GM18858 (cell line): Measurements from ENCODE around the gene FLNB.

Source experiments
- ATAC-seq: cut with Tn5 transposase; IDR thresholded peaks from one replicate; pipeline ENCODE4 v1.9.1; 2021; ENCODE audit not compliant: unreplicated experiment

FLNB gene

GRCh38 chr3:58009026-58009748 lies 965 bp downstream of the FLNB start:
- ATAC-seq, result no peak

- ATAC-seq, result no peak
Measured at GRCh38 chr3:58009749-58010535, 1.7 kb downstream of the FLNB start.

- ATAC-seq, result no peak
Measured at GRCh38 chr3:58010562-58010961, 2.3 kb downstream of the FLNB start.

GRCh38 chr3:58011580-58011979 lies 3.4 kb downstream of the FLNB start:
- ATAC-seq, result no peak

GRCh38 chr3:58012302-58012701 lies 4.1 kb downstream of the FLNB start:
- ATAC-seq, result no peak

- ATAC-seq, result no peak
Measured at GRCh38 chr3:58013099-58013498, 4.9 kb downstream of the FLNB start.

GRCh38 chr3:58013973-58014649 lies 5.9 kb downstream of the FLNB start:
- ATAC-seq, result no peak

- no peak for ATAC-seq
Measured at GRCh38 chr3:58015520-58015915, 7.3 kb downstream of the FLNB start.

- ATAC-seq, result no peak
Measured at GRCh38 chr3:58016710-58017109, 8.5 kb downstream of the FLNB start.

- no peak for ATAC-seq
Measured at GRCh38 chr3:58018892-58019742, 10.9 kb downstream of the FLNB start.

GRCh38 chr3:58020783-58021071 lies 12.5 kb downstream of the FLNB start:
- ATAC-seq, result no peak

GRCh38 chr3:58021072-58021959 lies 13.1 kb downstream of the FLNB start:
- ATAC-seq, result no peak

- no peak for ATAC-seq
Measured at GRCh38 chr3:58021962-58022361, 13.7 kb downstream of the FLNB start.

GRCh38 chr3:58022490-58022889 lies 14.3 kb downstream of the FLNB start:
- no peak for ATAC-seq

GRCh38 chr3:58023531-58023930 lies 15.3 kb downstream of the FLNB start:
- no peak for ATAC-seq

GRCh38 chr3:58025406-58025805 lies 17.2 kb downstream of the FLNB start:
- no peak for ATAC-seq

GRCh38 chr3:58025837-58026569 lies 17.8 kb downstream of the FLNB start:
- ATAC-seq, result no peak

GRCh38 chr3:58026598-58026997 lies 18.4 kb downstream of the FLNB start:
- ATAC-seq, result no peak

GRCh38 chr3:58027704-58028317 lies 19.6 kb downstream of the FLNB start:
- no peak for ATAC-seq
